ENCODE measurements around the gene ACAP3.

DNA sequence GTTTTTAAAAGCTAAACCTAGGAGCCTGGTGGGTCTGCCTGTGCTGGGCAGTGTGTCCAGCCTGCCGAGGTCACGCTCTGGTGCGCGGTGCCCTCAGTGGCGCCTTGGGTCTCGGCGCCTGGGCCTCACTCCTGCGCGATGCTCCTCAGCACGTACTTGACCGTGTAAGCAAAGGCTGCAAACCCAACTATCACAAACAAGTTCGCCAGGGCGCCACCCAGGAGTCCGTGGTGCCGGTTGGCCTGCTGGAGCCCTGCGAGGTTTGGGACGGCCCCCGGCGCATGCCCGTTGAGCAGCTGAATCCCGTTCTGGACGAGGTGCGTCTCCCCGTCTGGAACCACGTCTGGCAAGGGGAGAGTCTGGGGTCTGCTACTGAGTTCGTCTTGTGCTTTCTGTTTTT is 52.7 kb downstream of the ACAP3 start:
- TF ChIP-seq POLR2A (IDR thresholded peaks at IDR 0.05) (no peak), EP300 (IDR thresholded peaks at IDR 0.05) (no peak)
- TF ChIP-seq, protein P1, sequence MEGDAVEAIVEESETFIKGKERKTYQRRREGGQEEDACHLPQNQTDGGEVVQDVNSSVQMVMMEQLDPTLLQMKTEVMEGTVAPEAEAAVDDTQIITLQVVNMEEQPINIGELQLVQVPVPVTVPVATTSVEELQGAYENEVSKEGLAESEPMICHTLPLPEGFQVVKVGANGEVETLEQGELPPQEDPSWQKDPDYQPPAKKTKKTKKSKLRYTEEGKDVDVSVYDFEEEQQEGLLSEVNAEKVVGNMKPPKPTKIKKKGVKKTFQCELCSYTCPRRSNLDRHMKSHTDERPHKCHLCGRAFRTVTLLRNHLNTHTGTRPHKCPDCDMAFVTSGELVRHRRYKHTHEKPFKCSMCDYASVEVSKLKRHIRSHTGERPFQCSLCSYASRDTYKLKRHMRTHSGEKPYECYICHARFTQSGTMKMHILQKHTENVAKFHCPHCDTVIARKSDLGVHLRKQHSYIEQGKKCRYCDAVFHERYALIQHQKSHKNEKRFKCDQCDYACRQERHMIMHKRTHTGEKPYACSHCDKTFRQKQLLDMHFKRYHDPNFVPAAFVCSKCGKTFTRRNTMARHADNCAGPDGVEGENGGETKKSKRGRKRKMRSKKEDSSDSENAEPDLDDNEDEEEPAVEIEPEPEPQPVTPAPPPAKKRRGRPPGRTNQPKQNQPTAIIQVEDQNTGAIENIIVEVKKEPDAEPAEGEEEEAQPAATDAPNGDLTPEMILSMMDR (IDR thresholded peaks at IDR 0.05) = no peak

All from tibial nerve (tissue), 4 donors.